Tibial nerve (tissue), 4 donors: ENCODE results near the gene XCR1.
"Not testable (repeated sequence)": the region's sequence is repeated elsewhere in the genome, so short reads cannot be mapped to it uniquely, and the experiment has no call there.

ENCODE experiments used
- CTCF ChIP-seq, 5 experiments: fragments of 200-600 bp in 3 of 5; fragments of 450-650 bp in 2 of 5; sonication (generic) in 3 of 5; IDR thresholded peaks; one replicate each; pipeline ENCODE4 v1.5.1; 2016 to 2019; ENCODE audit warnings: antibody characterized with exemption in 5 of 5, mild to moderate bottlenecking in 3 of 5, moderate library complexity in 2 of 5
- EP300 ChIP-seq, 2 donors: sonication (generic); formaldehyde crosslinking; IDR thresholded peaks; one replicate each; pipeline ENCODE4 v1.6.1; 2017; ENCODE audit warnings: antibody characterized with exemption in 2 of 2, mild to moderate bottlenecking in 1 of 2

DNA sequence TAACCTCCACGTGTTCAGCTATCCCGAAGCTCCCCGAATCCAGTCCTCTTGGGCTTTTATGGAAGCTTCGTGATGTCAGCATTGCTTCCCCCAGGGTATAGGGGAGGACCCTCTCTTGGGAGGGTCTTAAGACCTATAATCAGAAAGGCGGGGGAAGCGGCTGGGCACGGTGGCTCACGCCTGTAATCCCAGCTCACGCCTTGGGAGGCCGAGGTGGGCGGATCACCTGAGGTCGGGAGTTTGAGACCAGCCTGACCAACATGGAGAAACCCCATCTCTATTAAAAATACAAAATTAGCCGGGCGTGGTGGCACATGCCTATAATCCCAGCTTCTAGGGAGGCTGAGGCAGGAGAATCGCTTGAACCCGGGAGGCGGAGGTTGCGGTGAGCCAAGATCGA is 29.8 kb downstream of the XCR1 start:
- not testable (repeated sequence) for TF ChIP-seq CTCF, EP300 (IDR thresholded peaks at IDR 0.05)
